ENCODE measurements around the gene STRBP. TPM values are rescaled to one million over a fixed set of nuclear protein-coding genes. Genes with fewer than 3 reads are reported as not detected.

STRBP gene
- total and polyA plus RNA-seq, 5 experiments from 2014 or later = 18.2 to 35.0 (median 28.7) TPM

DNA sequence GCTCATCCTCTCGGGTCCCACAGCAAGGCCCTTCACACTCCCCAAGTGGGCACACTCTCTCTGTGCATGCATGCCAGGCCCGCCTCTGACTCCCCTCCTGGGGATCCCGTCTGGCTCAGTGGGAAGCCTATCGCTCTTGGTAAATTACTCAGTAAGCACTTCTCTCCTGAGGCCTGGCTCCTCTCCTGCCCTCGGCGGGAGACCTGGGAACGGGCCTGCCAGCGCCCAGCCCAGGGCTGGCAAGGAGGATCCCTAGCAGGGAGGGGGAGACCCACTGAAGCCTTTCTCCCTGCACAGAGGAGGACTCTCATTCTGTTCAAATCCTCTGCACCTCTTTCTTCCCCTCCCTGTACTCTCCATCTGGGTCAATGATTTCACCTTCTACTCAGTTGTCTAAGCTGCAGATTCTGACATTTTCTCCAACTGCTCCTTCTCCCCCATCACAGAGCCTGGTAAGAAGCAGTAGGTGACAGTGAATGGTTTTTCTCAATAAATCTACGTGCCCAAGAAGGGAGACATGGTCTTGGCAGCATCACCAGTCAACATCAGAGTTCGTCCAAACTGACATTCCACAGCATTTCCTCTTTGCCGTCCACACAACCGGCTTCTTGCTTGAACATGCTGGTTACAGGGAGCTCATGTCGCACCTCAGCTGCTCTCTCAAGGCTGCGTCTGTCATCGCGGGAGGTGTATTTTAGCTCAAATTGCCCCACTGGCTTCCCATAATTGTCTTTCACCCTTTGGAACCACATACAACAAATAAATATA lies 153.1 kb downstream of the STRBP start:
- H3K36me3 Mint-ChIP-seq = peaks cover 0 to 25% (median 0%) of the 10 kb centered on the region in 3 donors
- POLR2A ChIA-PET = no interaction called here
- no peak for DNase-seq
- H3K4me1 Mint-ChIP-seq = peaks cover 17 to 22% (median 21%) of the 10 kb centered on the region in 4 donors
- no peaks in the 10 kb centered on the region for H3K27me3 Mint-ChIP-seq
- H3K9me3 Mint-ChIP-seq = no peaks in the 10 kb centered on the region
- no peak overlapping the region for H3K4me3 Mint-ChIP-seq
- H3K27ac Mint-ChIP-seq = peak overlapping the region in 5 of 10 donors; percentile 31 to 80 (median 63)
- ATAC-seq = no peak

DNA sequence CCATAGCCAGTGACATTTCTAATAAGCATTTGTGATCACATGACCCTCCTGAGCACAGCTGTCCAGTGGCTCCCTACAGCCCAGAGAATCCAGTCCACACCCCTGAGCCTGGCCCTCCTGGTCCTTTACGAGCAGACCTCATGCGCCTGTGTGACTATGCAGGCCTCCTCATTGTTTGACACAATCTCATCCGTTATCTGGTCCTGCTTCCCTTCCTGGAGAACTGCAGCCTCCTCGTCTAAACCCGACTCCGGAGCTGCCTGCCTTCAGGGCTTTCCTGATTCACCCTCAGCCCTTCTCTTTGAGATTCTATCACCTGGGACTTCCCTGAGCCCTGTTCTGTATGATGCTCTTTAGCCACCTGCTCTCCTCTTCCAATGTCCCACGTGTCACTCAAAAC lies 155.2 kb downstream of the STRBP start:
- no peaks in the 10 kb centered on the region for H3K27me3 Mint-ChIP-seq
- no peak overlapping the region for H3K4me3 Mint-ChIP-seq
- no peaks in the 10 kb centered on the region for H3K9me3 Mint-ChIP-seq
- peak overlapping the region in 7 of 10 donors; percentile 10 to 86 (median 55) for H3K27ac Mint-ChIP-seq
- DNase-seq (no peak), ATAC-seq (no peak)
- POLR2A ChIA-PET = no interaction called here
- peaks cover 17 to 22% (median 21%) of the 10 kb centered on the region in 4 donors for H3K4me1 Mint-ChIP-seq
- H3K36me3 Mint-ChIP-seq = peaks cover 0 to 27% (median 0%) of the 10 kb centered on the region in 3 donors

DNA sequence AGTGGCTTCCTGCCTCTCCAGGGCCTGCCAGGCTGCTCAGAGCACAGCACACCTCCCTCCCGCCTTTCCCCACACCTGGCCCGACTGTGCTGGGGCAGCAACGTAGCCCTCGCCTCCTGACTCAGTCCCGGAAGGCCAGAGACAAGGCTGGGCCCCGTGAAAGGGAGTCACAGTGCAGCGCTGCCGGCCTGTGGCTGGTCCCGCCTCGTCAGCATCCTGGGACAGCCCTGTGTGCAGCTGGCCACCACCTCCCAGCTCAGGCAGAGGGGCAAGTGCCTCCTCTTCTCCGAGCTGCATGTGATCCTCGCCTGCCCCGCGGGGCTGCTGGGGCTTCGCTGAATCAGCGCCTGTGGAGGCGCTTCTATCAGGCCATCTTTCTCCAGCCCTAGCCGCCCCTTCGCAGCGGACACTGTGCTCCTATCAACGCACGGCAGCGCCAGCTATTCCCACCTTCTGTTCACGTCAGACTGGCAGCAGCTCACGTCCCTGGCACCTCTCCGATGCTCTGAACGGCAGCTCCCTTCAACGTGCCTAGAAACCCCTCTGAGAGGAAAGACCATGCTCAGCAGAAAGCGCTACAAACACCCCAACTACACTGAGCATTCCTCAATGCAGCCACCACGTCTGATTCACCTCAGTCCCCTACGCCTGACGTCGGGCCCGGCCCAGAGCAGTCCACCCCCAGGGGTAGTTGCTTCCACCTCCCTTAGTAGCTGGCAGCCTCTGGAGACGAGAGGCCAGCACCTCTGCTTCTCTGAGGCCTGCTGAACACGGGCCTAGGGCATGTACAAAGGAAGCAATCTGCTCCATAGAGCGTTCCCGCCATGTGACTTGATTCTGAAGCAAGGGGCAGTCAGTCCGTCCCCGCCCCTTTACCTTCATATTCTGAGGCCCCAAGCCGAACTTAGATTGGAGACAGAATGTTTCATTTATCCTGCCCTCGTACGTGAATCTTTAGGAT lies 156.1 kb downstream of the STRBP start:
- POLR2A ChIA-PET = no interaction called here
- Mint-ChIP-seq H3K4me1 (peaks cover 17 to 22% (median 21%) of the 10 kb centered on the region in 4 donors), H3K27me3 (no peaks in the 10 kb centered on the region), H3K27ac (peak overlapping the region; percentile 21 to 91 (median 86)), H3K4me3 (peak overlapping the region in 4 of 10 donors; percentile 20 to 33 (median 32)), H3K36me3 (peaks cover 0 to 32% (median 0%) of the 10 kb centered on the region in 3 donors), H3K9me3 (no peaks in the 10 kb centered on the region)
- peak; percentile 63 to 75 for ATAC-seq
- DNase-seq = peak in 2 of 10 donors; percentile 21

DNA sequence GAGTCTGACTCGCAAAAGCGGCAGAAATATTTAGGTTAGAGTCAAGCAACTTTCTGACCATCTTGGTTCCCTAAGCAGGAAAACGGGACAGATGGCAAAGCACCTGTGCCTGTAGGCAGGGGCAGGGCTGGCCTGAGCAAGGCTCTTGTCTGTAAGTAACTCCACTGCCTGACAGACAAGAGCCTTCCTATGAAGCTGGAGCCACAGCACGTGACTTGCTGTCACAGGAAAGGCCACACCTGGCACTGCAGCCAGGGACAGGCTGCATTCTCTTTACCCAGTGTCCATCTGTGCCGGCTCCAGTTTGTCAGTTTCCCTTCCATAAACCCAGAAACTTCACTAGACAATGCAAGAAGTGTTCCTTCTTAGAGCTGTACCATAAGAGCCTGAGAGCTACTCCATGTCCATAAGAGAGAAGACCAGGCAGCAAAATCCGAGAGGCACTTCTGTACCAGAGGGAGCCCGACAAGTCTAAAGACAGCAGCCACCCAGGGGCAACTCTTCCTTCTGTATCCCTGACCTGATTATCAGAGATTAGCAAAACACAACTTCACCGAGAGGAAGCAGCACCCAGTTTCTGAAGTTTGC lies 156.9 kb downstream of the STRBP start:
- H3K9me3 Mint-ChIP-seq = no peaks in the 10 kb centered on the region
- POLR2A ChIA-PET = interaction anchor here (0.6 kb wide), 1 partner anchor 14 kb away, joined by 4 read pairs; no protein-coding TSS in a partner anchor
- DNase-seq (peak in 1 of 10 donors; percentile 4), ATAC-seq (peak in 1 of 2 donors; percentile 17)
- peak overlapping the region in 2 of 10 donors; percentile 20 to 33 for H3K4me3 Mint-ChIP-seq
- no peaks in the 10 kb centered on the region for H3K27me3 Mint-ChIP-seq
- H3K4me1 Mint-ChIP-seq = peaks cover 17 to 25% (median 21%) of the 10 kb centered on the region in 4 donors
- H3K27ac Mint-ChIP-seq = peak overlapping the region; percentile 43 to 91 (median 86)
- peaks cover 0 to 37% (median 0%) of the 10 kb centered on the region in 3 donors for H3K36me3 Mint-ChIP-seq

DNA sequence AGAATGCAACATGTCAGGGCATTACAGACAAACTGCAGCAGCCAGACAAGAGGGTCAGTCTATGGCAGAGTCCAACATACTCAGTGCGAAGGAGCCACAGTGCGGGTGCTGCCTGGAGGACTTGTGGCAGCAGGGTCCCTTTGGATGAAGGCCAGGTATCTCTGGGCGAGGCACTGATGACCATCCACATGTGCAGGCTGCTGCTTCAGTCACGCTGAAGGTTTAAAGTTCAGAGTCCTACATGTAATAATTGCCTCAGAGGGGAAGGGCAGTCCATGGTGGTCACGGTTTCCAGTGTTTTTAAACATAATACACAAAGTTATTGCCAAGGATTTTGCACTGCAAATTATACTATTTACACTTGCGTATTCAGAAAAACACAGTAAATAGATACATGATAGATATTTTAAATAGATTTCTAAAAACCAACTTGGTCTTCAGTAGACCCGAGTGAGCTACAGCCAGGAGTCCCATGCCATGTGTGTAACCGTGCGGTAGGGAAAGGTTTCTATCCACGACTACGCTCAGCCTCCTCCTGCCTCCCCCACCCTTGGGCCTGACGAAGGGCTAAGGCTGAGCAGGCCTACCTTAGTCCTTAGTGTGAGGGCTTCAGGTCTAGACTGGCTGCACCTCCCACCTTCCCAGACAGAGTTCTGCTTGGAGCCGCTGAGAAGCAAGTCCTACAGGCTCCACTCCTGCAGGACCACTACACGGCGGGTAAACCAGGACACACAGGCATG lies 158.7 kb downstream of the STRBP start:
- no peaks in the 10 kb centered on the region for H3K9me3 Mint-ChIP-seq
- H3K27ac Mint-ChIP-seq = peak overlapping the region in 5 of 10 donors; percentile 15 to 91 (median 63)
- DNase-seq (no peak), ATAC-seq (no peak)
- no peaks in the 10 kb centered on the region for H3K27me3 Mint-ChIP-seq
- POLR2A ChIA-PET = no interaction called here
- peaks cover 0 to 35% (median 0%) of the 10 kb centered on the region in 3 donors for H3K36me3 Mint-ChIP-seq
- no peak overlapping the region for H3K4me3 Mint-ChIP-seq
- H3K4me1 Mint-ChIP-seq = peaks cover 17 to 21% (median 20%) of the 10 kb centered on the region in 4 donors

DNA sequence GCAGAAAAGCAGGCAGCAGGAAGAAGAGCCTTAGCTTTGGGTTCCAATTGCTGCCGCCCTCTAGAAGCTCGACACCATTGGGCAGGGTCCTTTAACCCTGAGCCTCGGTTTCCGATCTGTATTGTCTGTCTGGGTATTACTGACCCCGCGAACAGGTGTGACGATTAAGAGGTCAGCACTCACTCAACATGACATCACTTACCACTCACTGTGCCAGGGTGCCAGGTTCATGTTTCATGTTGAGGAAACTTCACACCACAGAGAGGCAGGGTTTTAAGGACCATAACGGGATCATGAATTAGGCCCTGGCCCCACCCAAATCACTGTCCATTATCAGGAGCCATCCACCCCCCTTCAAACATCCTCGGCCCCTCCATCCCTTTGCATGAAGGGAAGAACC lies 159.4 kb downstream of the STRBP start:
- DNase-seq (no peak), ATAC-seq (no peak)
- H3K27me3 Mint-ChIP-seq = no peaks in the 10 kb centered on the region
- no peak overlapping the region for H3K4me3 Mint-ChIP-seq
- POLR2A ChIA-PET = no interaction called here
- peaks cover 17 to 21% (median 20%) of the 10 kb centered on the region in 4 donors for H3K4me1 Mint-ChIP-seq
- H3K27ac Mint-ChIP-seq = peak overlapping the region in 6 of 10 donors; percentile 9 to 66 (median 28)
- no peaks in the 10 kb centered on the region for H3K9me3 Mint-ChIP-seq
- H3K36me3 Mint-ChIP-seq = peaks cover 0 to 40% (median 0%) of the 10 kb centered on the region in 3 donors

DNA sequence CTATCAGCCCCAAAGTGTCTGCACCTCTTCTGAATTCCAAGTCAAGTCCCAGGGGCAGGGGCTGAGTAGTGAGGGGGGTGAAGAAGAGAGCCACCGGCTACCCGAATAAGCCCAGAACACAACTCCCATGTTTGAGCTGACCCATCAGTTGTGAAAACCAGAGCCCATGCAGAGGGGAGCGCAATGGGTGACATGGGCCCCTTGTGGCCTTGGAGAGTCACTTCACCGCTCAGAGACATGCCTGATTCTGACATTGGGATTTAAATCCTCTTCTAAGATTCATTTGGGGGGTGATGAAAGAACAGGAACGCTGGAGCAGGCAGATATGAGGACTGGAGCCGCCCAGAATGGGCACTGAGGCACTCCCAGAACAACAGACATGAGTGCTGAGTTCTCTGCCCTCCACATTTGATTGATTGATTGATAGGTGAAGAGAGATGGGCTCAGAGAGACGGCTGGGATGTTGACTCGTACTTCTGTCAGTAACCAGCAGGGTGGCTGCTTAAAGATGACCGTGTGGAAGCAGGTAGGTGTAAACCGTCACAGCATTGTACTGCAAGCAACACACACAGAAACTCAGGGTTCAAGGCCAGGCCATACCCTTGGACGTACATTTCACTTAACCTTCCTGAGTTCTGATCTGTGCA lies 160.6 kb downstream of the STRBP start:
- peaks cover 17 to 20% (median 18%) of the 10 kb centered on the region in 4 donors for H3K4me1 Mint-ChIP-seq
- no peak for ATAC-seq
- peaks cover 0 to 52% (median 0%) of the 10 kb centered on the region in 3 donors for H3K36me3 Mint-ChIP-seq
- no peaks in the 10 kb centered on the region for H3K9me3 Mint-ChIP-seq
- no peak for DNase-seq
- H3K4me3 Mint-ChIP-seq = no peak overlapping the region
- H3K27ac Mint-ChIP-seq = peak overlapping the region in 3 of 10 donors; percentile 9 to 66 (median 43)
- H3K27me3 Mint-ChIP-seq = no peaks in the 10 kb centered on the region
- POLR2A ChIA-PET = no interaction called here

DNA sequence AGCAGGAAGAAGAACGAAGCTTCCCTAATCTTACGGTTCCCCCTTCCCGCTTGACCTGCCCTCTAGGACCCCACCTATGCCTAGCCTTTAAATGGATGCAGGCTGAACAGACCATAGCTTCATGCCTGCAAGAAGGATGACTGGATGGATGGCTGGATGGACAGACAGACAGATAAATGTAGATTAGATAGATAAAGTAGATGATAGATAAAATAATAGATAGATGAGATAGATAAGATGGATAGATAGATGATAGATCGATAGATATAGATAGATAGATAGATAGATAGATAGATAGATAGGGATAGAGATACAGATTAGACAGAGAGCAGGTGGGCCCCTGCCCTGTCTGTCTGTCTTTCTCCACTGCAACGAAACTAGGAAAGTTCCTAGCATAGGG lies 162.9 kb downstream of the STRBP start:
- Mint-ChIP-seq H3K27ac (peak overlapping the region in 8 of 10 donors; percentile 17 to 73 (median 40)), H3K4me1 (peaks cover 0 to 5% (median 0%) of the 10 kb centered on the region in 4 donors), H3K4me3 (no peak overlapping the region), H3K9me3 (no peaks in the 10 kb centered on the region), H3K27me3 (no peaks in the 10 kb centered on the region), H3K36me3 (peaks cover 0 to 73% (median 2%) of the 10 kb centered on the region in 3 donors)
- POLR2A ChIA-PET = no interaction called here
- DNase-seq (no peak), ATAC-seq (no peak)

DNA sequence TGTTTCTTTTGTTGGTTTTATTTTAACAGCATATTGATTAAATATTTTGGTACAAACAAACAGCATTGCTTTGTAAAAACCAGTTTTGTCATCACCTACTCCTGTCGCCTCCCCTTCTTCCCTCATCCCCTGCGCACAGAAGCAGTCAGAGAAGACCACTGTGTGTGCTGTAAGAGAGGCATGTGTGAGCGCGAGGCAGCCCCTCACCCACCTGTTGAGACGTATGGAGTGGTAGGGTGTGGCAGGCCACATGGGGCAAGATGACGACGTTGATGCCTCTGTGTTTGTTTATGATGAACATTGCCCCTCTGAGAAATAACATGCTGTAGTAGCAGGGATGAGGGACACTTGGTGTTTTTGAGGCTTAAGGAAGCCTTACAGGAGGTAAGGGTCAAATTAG lies 163.6 kb downstream of the STRBP start:
- POLR2A ChIA-PET = no interaction called here

DNA sequence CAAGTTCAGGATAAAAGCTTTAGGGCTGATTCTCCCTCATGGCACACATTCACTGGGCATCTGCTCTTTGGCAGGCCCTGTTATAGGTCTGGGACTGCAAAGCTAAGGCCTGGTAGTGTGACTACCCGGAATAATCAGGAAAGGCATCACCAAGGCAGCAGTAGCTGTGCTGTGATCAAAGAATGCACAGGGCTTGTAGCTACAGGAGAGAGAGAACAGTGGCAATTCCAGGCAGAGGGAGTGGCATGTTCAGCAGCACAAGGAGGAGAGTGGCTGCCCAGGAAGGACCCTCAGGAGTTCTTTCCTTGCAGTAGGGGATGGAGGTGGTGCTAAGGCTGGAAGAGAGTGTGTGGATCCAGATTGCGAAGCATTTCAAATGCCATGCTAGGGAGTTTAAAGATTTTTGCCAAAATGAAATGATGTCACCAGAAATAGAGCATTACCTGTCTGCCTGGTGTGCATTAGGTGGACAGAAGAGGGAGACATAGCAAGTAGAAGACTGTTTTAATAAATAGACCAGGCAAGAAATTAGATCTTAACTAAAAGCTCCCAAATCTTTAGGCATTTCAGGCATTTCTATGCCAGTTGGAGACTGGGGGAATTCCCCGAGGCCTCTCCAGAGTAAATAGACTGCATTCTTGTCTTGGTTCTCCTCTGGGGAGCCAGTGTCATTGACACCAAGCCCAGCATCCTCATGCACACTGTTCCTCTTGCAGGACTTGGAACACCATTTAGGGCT lies 165.8 kb downstream of the STRBP start:
- Mint-ChIP-seq H3K27ac (peak overlapping the region in 5 of 10 donors; percentile 15 to 69 (median 45)), H3K4me3 (no peak overlapping the region), H3K9me3 (no peaks in the 10 kb centered on the region), H3K27me3 (no peaks in the 10 kb centered on the region), H3K4me1 (peaks cover 0 to 5% (median 0%) of the 10 kb centered on the region in 4 donors), H3K36me3 (peaks cover 0 to 84% (median 8%) of the 10 kb centered on the region in 3 donors)
- POLR2A ChIA-PET = no interaction called here
- DNase-seq = no peak
- ATAC-seq = no peak

More for the DNA sequence above, 163.6 kb downstream of the STRBP start:
- Mint-ChIP-seq H3K9me3 (no peaks in the 10 kb centered on the region), H3K36me3 (peaks cover 0 to 76% (median 2%) of the 10 kb centered on the region in 3 donors), H3K4me3 (no peak overlapping the region), H3K27ac (peak overlapping the region in 4 of 10 donors; percentile 23 to 72 (median 66)), H3K4me1 (peaks cover 0 to 5% (median 0%) of the 10 kb centered on the region in 4 donors), H3K27me3 (no peaks in the 10 kb centered on the region)
- DNase-seq (no peak), ATAC-seq (no peak)

DNA sequence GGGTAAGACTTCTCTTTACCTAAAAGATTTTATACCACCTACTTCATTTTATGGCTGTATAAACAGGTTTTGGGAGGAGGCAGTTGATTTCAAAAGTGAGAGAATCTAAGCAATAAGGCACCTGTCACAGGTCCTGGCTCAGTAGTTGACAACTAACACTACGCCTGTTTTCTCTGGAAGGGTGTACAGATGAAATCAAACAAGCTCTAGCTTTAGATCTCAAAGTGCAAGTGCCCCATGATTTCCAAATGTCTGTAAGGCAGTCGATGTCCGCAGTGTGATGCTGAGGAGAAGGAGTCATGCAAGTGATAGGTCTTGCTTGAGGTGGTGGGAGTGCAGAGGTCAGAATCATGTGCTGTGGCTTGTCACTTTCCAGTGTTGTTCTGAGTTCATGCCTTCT lies 168.8 kb downstream of the STRBP start:
- DNase-seq (no peak), ATAC-seq (no peak)
- Mint-ChIP-seq H3K9me3 (no peaks in the 10 kb centered on the region), H3K36me3 (peaks cover 0 to 88% (median 10%) of the 10 kb centered on the region in 3 donors), H3K27ac (peak overlapping the region in 2 of 10 donors; percentile 14 to 61), H3K4me1 (peaks cover 0 to 13% (median 0%) of the 10 kb centered on the region in 4 donors), H3K4me3 (no peak overlapping the region), H3K27me3 (no peaks in the 10 kb centered on the region)
- POLR2A ChIA-PET = no interaction called here
